HG02571 (cell line): ENCODE measurements around the gene DDX11.
"Not testable (repeated sequence)": the region's sequence is repeated elsewhere in the genome, so short reads cannot be mapped to it uniquely, and the experiment has no call there.

ENCODE experiments used
- ATAC-seq: cut with Tn5 transposase; IDR thresholded peaks from one replicate; pipeline ENCODE4 v1.9.1; 2021; ENCODE audit warnings: mild to moderate bottlenecking, moderate library complexity; ENCODE audit not compliant: unreplicated experiment

Gene DDX11

DNA sequence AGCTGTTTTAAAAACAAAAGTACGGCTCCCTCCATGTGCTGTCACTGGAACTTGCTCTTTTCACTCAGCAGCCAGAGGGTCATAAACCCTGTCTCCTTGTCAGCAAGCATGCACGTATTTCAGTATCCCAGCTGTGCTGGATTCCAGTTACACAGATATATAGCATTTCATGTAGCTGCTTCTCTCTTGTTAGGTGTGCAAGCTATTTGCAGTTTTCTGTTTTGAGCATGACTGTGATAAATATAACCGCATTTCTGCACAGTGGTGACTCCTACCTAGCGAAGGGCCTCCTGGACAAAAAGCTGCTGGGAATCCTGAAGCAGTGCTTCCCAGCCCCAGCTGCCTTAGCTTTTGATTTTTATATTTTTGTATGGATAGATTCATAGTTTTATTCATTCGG lies 24.7 kb downstream of the DDX11 start:
- not testable (repeated sequence) for ATAC-seq

- ATAC-seq, result not testable (repeated sequence)
These were observed 25.1 kb downstream of the DDX11 start for GRCh38 chr12:31098771-31099170.

DNA sequence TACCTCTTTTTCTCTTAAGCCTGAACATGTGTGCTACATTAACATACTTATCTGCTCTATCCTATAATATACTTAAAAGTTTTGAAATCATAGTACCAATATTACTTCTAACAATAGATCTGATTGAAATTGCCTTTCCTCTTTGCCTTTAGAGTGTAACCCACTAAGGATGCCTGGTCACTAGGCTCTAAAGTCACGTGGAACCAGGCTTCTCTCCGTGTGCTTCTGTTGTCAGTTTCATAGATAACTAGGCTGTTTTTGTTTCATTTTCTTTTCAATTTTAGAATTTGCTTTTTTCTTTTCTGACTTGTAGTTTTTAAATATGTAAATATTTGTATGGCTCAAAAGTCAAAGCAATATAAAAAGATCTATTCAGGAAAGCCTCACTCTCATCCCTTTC lies 25.8 kb downstream of the DDX11 start:
- not testable (repeated sequence) for ATAC-seq

- peak; percentile 79 for ATAC-seq
These were observed 27.0 kb downstream of the DDX11 start for GRCh38 chr12:31100503-31101208.

DNA sequence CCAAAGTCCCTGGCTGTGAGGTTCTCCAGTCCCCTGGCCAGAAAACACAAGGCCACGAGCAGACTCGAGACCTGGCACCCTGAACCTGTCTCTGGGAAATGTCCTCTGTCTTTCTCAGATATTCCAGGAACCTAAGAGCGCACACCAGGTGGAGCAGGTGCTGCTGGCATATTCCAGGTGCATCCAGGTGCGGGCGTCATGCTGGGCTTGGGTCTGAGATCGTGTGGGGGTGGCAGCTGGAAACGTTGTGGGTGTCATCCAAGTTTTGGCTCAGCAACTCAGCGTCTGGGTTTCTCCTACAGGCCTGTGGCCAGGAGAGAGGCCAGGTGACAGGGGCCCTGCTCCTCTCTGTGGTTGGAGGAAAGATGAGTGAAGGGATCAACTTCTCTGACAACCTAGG lies 28.5 kb downstream of the DDX11 start:
- not testable (repeated sequence) for ATAC-seq

- not testable (repeated sequence) for ATAC-seq
These were observed 28.9 kb downstream of the DDX11 start for GRCh38 chr12:31102596-31102995.

DNA sequence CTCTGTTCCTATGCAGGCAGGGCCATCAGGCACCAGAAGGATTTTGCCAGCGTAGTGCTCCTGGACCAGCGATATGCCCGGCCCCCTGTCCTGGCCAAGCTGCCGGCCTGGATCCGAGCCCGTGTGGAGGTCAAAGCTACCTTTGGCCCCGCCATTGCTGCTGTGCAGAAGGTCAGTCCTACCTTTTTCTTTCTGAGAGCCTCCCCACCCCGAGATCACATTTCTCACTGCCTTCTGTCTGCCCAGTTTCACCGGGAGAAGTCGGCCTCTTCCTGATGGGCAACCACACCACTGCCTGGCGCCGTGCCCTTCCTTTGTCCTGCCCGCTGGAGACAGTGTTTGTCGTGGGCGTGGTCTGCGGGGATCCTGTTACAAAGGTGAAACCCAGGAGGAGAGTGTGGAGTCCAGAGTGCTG lies 29.9 kb downstream of the DDX11 start:
- not testable (repeated sequence) for ATAC-seq

DNA sequence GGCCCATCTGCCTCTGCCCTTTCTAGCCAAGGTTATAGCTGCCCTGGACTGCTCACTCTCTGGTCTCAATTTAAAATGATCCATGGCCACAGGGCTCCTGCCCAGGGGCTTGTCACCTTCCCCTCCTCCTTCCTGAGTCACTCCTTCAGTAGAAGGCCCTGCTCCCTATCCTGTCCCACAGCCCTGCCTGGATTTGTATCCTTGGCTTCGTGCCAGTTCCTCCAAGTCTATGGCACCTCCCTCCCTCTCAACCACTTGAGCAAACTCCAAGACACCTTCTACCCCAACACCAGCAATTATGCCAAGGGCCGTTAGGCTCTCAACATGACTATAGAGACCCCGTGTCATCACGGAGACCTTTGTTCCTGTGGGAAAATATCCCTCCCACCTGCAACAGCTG lies 30.6 kb downstream of the DDX11 start:
- not testable (repeated sequence) for ATAC-seq

- ATAC-seq, result not testable (repeated sequence)
These were observed 31.1 kb downstream of the DDX11 start for GRCh38 chr12:31104773-31105172.

- ATAC-seq, result no peak
These were observed 32.0 kb downstream of the DDX11 start for GRCh38 chr12:31105668-31106067.

- ATAC-seq, result no peak
These were observed 32.6 kb downstream of the DDX11 start for GRCh38 chr12:31106101-31106803.

DNA sequence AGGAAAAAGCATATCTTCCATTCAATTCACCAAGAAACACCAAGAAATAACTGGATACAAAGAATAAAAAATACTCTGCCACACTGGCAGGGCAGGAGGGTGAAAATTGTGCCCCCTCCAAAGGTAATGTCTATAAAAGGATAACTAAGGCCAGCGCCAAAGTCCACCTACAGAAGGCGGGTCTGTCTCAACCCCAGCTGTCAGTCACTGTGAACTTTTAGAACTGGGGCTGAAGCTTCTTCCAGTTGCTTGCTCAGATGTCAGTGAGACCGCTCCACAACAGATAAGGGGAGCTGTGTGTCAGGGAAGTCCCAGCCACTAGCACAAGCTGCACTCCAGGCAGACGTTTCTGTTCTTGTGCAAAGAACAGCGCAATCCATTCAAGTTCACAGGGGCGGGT lies 36.1 kb downstream of the DDX11 start:
- ATAC-seq, result not testable (repeated sequence)

GRCh38 chr12:31110263-31110662 lies 36.6 kb downstream of the DDX11 start:
- not testable (repeated sequence) for ATAC-seq

DNA sequence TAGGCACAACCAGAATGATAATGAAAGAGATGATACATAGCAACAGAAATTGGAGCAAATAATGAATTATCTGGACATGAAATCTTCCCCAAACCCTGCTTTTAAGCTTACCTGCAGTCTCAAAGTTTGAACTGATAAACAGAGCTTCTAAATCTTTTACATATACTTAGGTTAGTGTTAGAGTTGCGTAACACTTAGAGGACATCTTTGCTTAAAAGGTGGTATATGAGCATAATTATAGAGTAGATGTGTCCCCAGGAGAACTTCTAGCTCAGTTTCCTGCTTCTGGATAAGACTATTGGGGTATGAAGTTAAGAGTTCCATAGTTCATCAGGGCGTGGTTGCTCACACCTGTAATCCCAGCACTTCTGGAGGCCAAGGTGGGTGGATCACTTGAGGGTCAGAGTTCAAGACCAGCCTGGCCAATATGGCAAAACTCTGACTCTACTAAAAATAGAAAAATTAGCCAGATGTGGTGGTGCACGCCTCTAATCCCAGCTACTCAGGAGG lies 41.5 kb downstream of the DDX11 start:
- not testable (repeated sequence) for ATAC-seq

DNA sequence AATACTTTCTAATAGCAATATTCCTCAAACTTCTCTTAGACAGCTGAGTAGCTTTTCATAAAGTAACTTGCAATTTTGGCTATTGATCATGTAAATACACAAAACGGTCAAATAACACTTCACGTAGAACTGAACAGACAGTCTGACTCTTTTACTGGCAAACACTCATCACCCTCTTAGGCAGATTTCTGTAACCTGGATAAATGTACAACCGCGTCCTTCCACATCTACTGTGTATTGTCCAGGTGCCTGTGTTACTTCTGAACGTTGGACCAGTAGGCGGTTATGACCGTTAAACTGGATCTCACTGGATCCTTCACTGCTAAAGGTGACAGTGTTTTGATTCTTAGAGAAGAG lies 43.2 kb downstream of the DDX11 start:
- peak; percentile 7 for ATAC-seq

GRCh38 chr12:31117203-31118011 lies 43.7 kb downstream of the DDX11 start:
- peak; percentile 78 for ATAC-seq

DNA sequence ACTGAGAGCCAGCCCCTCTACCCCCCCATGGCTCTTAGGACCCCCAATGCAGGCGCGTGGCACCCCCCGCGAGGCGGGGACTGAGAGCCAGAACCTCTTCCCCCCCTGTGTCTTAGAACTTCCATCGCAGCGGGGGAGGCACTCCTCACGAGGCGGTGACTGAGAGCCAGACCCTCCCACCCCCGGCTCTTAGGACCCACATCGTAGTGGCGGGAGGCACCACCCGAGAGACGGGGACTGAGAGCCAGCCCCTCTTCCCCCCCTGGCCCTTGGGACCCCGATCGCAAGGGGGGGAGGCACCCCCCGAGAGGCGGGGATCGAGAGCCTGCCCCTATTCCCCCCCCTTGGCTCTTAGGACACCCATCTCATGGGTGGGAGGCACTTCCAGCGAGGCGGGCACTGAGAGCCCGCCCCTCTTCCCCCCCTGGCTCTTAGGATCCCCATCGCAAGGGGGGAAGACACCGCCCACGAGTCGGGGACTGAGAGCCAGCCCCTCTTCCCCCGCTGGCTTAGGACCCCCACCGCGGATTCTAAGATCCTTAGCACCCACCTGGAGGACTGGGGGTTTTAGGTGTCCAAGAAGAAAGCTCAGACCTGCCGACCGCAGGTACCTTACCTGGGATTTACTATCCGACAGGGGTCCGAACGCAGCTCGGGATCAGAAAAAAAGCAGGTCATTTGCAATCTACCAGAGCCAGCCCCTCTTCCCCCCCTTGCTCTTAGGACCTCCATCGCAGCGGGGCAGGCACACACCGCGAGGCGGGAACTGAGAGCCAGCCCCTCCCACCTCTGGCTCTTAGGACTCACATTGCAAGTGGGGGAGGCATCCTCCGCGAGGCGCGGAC lies 44.9 kb downstream of the DDX11 start:
- no peak for ATAC-seq

GRCh38 chr12:31119192-31119802 lies 45.6 kb downstream of the DDX11 start:
- ATAC-seq, result no peak

- no peak for ATAC-seq
These were observed 46.1 kb downstream of the DDX11 start for GRCh38 chr12:31119803-31120211.

GRCh38 chr12:31120392-31121008 lies 46.8 kb downstream of the DDX11 start:
- no peak for ATAC-seq
